ENCODE measurements around the gene HBA1.
A peak's percentile ranks its signal among the peaks of the same experiment; 100 is the strongest.

DNA sequence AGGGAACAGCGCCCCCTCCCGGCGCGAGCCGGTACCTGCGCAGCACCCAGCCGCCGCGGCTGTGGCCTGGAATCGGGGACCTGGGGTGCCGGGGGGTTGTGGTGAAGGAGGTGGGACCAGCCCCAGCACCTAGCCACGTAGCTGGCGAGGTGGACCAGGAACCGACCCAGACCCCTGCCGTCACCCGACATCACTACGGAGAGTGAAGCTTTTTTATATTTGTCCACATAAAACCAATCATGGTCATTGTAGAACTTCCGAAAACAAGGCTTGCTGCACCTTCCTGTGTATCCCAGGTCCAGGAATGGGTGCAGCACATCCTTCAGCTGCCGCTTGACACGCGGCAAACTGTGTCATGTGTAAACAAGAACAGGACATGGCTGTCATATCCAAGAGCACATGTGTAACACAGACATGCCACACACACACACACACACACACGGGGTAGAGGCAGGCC is 5.1 kb downstream of the HBA1 start:
- TF ChIP-seq, protein P1, sequence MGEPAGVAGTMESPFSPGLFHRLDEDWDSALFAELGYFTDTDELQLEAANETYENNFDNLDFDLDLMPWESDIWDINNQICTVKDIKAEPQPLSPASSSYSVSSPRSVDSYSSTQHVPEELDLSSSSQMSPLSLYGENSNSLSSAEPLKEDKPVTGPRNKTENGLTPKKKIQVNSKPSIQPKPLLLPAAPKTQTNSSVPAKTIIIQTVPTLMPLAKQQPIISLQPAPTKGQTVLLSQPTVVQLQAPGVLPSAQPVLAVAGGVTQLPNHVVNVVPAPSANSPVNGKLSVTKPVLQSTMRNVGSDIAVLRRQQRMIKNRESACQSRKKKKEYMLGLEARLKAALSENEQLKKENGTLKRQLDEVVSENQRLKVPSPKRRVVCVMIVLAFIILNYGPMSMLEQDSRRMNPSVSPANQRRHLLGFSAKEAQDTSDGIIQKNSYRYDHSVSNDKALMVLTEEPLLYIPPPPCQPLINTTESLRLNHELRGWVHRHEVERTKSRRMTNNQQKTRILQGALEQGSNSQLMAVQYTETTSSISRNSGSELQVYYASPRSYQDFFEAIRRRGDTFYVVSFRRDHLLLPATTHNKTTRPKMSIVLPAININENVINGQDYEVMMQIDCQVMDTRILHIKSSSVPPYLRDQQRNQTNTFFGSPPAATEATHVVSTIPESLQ (CRISPR knock-in tag; IDR thresholded peaks at IDR 0.05) = no peak
- no peak for TF ChIP-seq FOXK1 (CRISPR knock-in tag; IDR thresholded peaks at IDR 0.05)
- no peak for TF ChIP-seq SMAD4 (CRISPR knock-in tag; IDR thresholded peaks at IDR 0.05)
- TF ChIP-seq, protein P2, sequence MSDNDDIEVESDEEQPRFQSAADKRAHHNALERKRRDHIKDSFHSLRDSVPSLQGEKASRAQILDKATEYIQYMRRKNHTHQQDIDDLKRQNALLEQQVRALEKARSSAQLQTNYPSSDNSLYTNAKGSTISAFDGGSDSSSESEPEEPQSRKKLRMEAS (CRISPR knock-in tag; IDR thresholded peaks at IDR 0.05) = no peak
- TF ChIP-seq, protein P3, sequence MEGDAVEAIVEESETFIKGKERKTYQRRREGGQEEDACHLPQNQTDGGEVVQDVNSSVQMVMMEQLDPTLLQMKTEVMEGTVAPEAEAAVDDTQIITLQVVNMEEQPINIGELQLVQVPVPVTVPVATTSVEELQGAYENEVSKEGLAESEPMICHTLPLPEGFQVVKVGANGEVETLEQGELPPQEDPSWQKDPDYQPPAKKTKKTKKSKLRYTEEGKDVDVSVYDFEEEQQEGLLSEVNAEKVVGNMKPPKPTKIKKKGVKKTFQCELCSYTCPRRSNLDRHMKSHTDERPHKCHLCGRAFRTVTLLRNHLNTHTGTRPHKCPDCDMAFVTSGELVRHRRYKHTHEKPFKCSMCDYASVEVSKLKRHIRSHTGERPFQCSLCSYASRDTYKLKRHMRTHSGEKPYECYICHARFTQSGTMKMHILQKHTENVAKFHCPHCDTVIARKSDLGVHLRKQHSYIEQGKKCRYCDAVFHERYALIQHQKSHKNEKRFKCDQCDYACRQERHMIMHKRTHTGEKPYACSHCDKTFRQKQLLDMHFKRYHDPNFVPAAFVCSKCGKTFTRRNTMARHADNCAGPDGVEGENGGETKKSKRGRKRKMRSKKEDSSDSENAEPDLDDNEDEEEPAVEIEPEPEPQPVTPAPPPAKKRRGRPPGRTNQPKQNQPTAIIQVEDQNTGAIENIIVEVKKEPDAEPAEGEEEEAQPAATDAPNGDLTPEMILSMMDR (IDR thresholded peaks at IDR 0.05) = peak; percentile 99
- no peak for TF ChIP-seq CREM (CRISPR knock-in tag; IDR thresholded peaks at IDR 0.05)
- TF ChIP-seq, protein P4, sequence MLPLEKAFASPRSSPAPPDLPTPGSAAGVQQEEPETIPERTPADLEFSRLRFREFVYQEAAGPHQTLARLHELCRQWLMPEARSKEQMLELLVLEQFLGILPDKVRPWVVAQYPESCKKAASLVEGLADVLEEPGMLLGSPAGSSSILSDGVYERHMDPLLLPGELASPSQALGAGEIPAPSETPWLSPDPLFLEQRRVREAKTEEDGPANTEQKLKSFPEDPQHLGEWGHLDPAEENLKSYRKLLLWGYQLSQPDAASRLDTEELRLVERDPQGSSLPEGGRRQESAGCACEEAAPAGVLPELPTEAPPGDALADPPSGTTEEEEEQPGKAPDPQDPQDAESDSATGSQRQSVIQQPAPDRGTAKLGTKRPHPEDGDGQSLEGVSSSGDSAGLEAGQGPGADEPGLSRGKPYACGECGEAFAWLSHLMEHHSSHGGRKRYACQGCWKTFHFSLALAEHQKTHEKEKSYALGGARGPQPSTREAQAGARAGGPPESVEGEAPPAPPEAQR (CRISPR knock-in tag; IDR thresholded peaks at IDR 0.05) = no peak
- no peak; the same call in 1 of the 2 replicates for TF ChIP-seq ELF4 (CRISPR knock-in tag; IDR thresholded peaks at IDR 0.05; ENCODE audit: low read depth)
- TF ChIP-seq, protein P5, sequence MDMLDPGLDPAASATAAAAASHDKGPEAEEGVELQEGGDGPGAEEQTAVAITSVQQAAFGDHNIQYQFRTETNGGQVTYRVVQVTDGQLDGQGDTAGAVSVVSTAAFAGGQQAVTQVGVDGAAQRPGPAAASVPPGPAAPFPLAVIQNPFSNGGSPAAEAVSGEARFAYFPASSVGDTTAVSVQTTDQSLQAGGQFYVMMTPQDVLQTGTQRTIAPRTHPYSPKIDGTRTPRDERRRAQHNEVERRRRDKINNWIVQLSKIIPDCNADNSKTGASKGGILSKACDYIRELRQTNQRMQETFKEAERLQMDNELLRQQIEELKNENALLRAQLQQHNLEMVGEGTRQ (CRISPR knock-in tag; IDR thresholded peaks at IDR 0.05) = no peak
- TF ChIP-seq ATF1 (CRISPR knock-in tag; IDR thresholded peaks at IDR 0.05) = 0 out of 2 replicates have a peak, but pooled peaks have one; percentile 67

Measured in WTC11 (cell line).